Measurements from ENCODE around the gene DGCR8.

The DGCR8 gene

GRCh38 chr22:20054485-20054884, 25.6 kb upstream of the DGCR8 start:
- TF ChIP-seq CTCF (IDR thresholded peaks at IDR 0.05): no peak
- intact Hi-C loops (cut with DNase I; ENCODE audit: low total_unique reads): no loop called here
- no peak overlapping the region for H3K4me3 ChIP-seq
- H3K4me1 ChIP-seq: no peaks in the 10 kb centered on the region
- DNase-seq: no peak
- H3K27me3 ChIP-seq: no peaks in the 10 kb centered on the region
- no peak overlapping the region for H3K27ac ChIP-seq
- H3K36me3 ChIP-seq: peaks cover 41 to 75% (median 73%) of the 10 kb centered on the region in 3 donors
- H3K9me3 ChIP-seq: no peaks in the 10 kb centered on the region

GRCh38 chr22:20055144-20055543, 24.9 kb upstream of the DGCR8 start:
- Histone ChIP-seq H3K36me3 (peaks cover 41 to 76% (median 73%) of the 10 kb centered on the region in 3 donors), H3K9me3 (no peaks in the 10 kb centered on the region), H3K4me3 (no peak overlapping the region), H3K27ac (no peak overlapping the region), H3K4me1 (no peaks in the 10 kb centered on the region), H3K27me3 (no peaks in the 10 kb centered on the region)
- no peak for TF ChIP-seq CTCF (IDR thresholded peaks at IDR 0.05)
- intact Hi-C loops (cut with DNase I; ENCODE audit: low total_unique reads): no loop called here
- no peak for DNase-seq

- H3K9me3 ChIP-seq: no peaks in the 10 kb centered on the region
- intact Hi-C loops (cut with DNase I; ENCODE audit: low total_unique reads): no loop called here
- H3K4me1 ChIP-seq: no peaks in the 10 kb centered on the region
- peaks cover 41 to 81% (median 73%) of the 10 kb centered on the region in 3 donors for H3K36me3 ChIP-seq
- DNase-seq: no peak
- TF ChIP-seq CTCF (IDR thresholded peaks at IDR 0.05): no peak
- no peaks in the 10 kb centered on the region for H3K27me3 ChIP-seq
- H3K27ac ChIP-seq: no peak overlapping the region
- no peak overlapping the region for H3K4me3 ChIP-seq
Measured at GRCh38 chr22:20055654-20056053, 24.4 kb upstream of the DGCR8 start.

DNA sequence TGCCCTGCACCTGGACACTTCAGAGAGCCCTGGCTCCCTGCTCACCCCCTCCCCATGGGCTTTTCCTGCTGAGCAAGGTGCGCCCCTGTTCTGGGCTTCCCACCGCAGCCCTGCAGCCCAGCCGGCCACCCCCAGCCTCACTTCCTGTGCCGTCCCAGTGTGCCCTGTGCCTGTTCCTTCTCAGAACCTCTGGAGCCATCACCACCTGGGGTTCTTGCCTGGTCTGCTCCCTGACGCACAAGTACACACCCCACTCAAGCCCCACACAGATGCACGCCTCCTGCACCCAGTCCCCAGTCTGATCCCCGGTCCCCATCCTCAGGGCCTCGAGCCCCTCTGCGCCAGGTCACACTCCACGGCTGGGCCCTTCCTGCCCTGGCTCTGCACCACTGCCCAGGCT, 23.9 kb upstream of the DGCR8 start:
- intact Hi-C loops (cut with DNase I; ENCODE audit: low total_unique reads): no loop called here
- H3K36me3 ChIP-seq: peaks cover 41 to 86% (median 75%) of the 10 kb centered on the region in 3 donors

GRCh38 chr22:20056696-20057386, 23.2 kb upstream of the DGCR8 start:
- DNase-seq: no peak
- no peaks in the 10 kb centered on the region for H3K4me1 ChIP-seq
- H3K36me3 ChIP-seq: peaks cover 47 to 93% (median 75%) of the 10 kb centered on the region in 3 donors
- no peaks in the 10 kb centered on the region for H3K9me3 ChIP-seq
- H3K27ac ChIP-seq: no peak overlapping the region
- intact Hi-C loops (cut with DNase I; ENCODE audit: low total_unique reads): no loop called here
- no peaks in the 10 kb centered on the region for H3K27me3 ChIP-seq
- no peak for TF ChIP-seq CTCF (IDR thresholded peaks at IDR 0.05)
- H3K4me3 ChIP-seq: no peak overlapping the region

More for the DNA sequence above, 23.9 kb upstream of the DGCR8 start:
- no peaks in the 10 kb centered on the region for H3K27me3 ChIP-seq
- H3K27ac ChIP-seq: no peak overlapping the region
- TF ChIP-seq CTCF (IDR thresholded peaks at IDR 0.05): no peak
- H3K4me3 ChIP-seq: no peak overlapping the region
- H3K4me1 ChIP-seq: no peaks in the 10 kb centered on the region
- H3K9me3 ChIP-seq: no peaks in the 10 kb centered on the region
- no peak for DNase-seq

All from tibial artery (tissue), 4 donors.